Measurements from ENCODE around the gene NOTCH2NLA.
"Not testable (repeated sequence)": the region's sequence is repeated elsewhere in the genome, so short reads cannot be mapped to it uniquely, and the experiment has no call there.

Gene NOTCH2NLA

GRCh38 chr1:146257992-146258552, 29.3 kb upstream of the NOTCH2NLA start:
- not testable (repeated sequence) for H3K4me1 ChIP-seq (ENCODE audit: control insufficient read depth, insufficient read depth, low read length, unreplicated experiment); H3K4me3 ChIP-seq (ENCODE audit: low read depth, low read length); H3K27ac ChIP-seq (ENCODE audit: low read depth, low read length); H3K27me3 ChIP-seq (ENCODE audit: insufficient read depth, low read length); H3K36me3 ChIP-seq (ENCODE audit: insufficient read depth, low read length); H3K79me2 ChIP-seq (ENCODE audit: control insufficient read depth, insufficient read depth, low read length, unreplicated experiment); H2AFZ ChIP-seq (ENCODE audit: low read length, unreplicated experiment)

GRCh38 chr1:146254569-146255197, 25.9 kb upstream of the NOTCH2NLA start:
- not testable (repeated sequence) for H3K79me2 ChIP-seq (ENCODE audit: control insufficient read depth, insufficient read depth, low read length, unreplicated experiment); H3K4me1 ChIP-seq (ENCODE audit: control insufficient read depth, insufficient read depth, low read length, unreplicated experiment); H3K36me3 ChIP-seq (ENCODE audit: insufficient read depth, low read length); H3K27ac ChIP-seq (ENCODE audit: low read depth, low read length); H3K27me3 ChIP-seq (ENCODE audit: insufficient read depth, low read length); H3K4me3 ChIP-seq (ENCODE audit: low read depth, low read length); H2AFZ ChIP-seq (ENCODE audit: low read length, unreplicated experiment)

GRCh38 chr1:146253249-146253855, 24.5 kb upstream of the NOTCH2NLA start:
- not testable (repeated sequence) for H3K36me3 ChIP-seq (ENCODE audit: insufficient read depth, low read length); H3K4me3 ChIP-seq (ENCODE audit: low read depth, low read length); H3K27ac ChIP-seq (ENCODE audit: low read depth, low read length); H2AFZ ChIP-seq (ENCODE audit: low read length, unreplicated experiment); H3K79me2 ChIP-seq (ENCODE audit: control insufficient read depth, insufficient read depth, low read length, unreplicated experiment); H3K4me1 ChIP-seq (ENCODE audit: control insufficient read depth, insufficient read depth, low read length, unreplicated experiment); H3K27me3 ChIP-seq (ENCODE audit: insufficient read depth, low read length)

GRCh38 chr1:146251523-146251922, 22.7 kb upstream of the NOTCH2NLA start:
- not testable (repeated sequence) for H3K79me2 ChIP-seq (ENCODE audit: control insufficient read depth, insufficient read depth, low read length, unreplicated experiment); H3K27ac ChIP-seq (ENCODE audit: low read depth, low read length); H3K4me1 ChIP-seq (ENCODE audit: control insufficient read depth, insufficient read depth, low read length, unreplicated experiment); H2AFZ ChIP-seq (ENCODE audit: low read length, unreplicated experiment); H3K36me3 ChIP-seq (ENCODE audit: insufficient read depth, low read length); H3K4me3 ChIP-seq (ENCODE audit: low read depth, low read length); H3K27me3 ChIP-seq (ENCODE audit: insufficient read depth, low read length)

- H3K36me3 ChIP-seq (ENCODE audit: insufficient read depth, low read length); H3K27ac ChIP-seq (ENCODE audit: low read depth, low read length); H3K79me2 ChIP-seq (ENCODE audit: control insufficient read depth, insufficient read depth, low read length, unreplicated experiment); H2AFZ ChIP-seq (ENCODE audit: low read length, unreplicated experiment); H3K4me3 ChIP-seq (ENCODE audit: low read depth, low read length); H3K4me1 ChIP-seq (ENCODE audit: control insufficient read depth, insufficient read depth, low read length, unreplicated experiment); H3K27me3 ChIP-seq (ENCODE audit: insufficient read depth, low read length): not testable (repeated sequence)
Observed at GRCh38 chr1:146248643-146249042, 19.8 kb upstream of the NOTCH2NLA start.

GRCh38 chr1:146236626-146237025, 7.8 kb upstream of the NOTCH2NLA start:
- H3K27me3 ChIP-seq (ENCODE audit: insufficient read depth, low read length); H3K4me3 ChIP-seq (ENCODE audit: low read depth, low read length); H3K4me1 ChIP-seq (ENCODE audit: control insufficient read depth, insufficient read depth, low read length, unreplicated experiment); H3K27ac ChIP-seq (ENCODE audit: low read depth, low read length); H2AFZ ChIP-seq (ENCODE audit: low read length, unreplicated experiment); H3K36me3 ChIP-seq (ENCODE audit: insufficient read depth, low read length); H3K79me2 ChIP-seq (ENCODE audit: control insufficient read depth, insufficient read depth, low read length, unreplicated experiment): not testable (repeated sequence)

- not testable (repeated sequence) for H2AFZ ChIP-seq (ENCODE audit: low read length, unreplicated experiment); H3K4me3 ChIP-seq (ENCODE audit: low read depth, low read length); H3K4me1 ChIP-seq (ENCODE audit: control insufficient read depth, insufficient read depth, low read length, unreplicated experiment); H3K79me2 ChIP-seq (ENCODE audit: control insufficient read depth, insufficient read depth, low read length, unreplicated experiment); H3K36me3 ChIP-seq (ENCODE audit: insufficient read depth, low read length); H3K27ac ChIP-seq (ENCODE audit: low read depth, low read length); H3K27me3 ChIP-seq (ENCODE audit: insufficient read depth, low read length)
Observed at GRCh38 chr1:146236026-146236601, 7.3 kb upstream of the NOTCH2NLA start.

- peak overlapping the region; percentile 70; the same call in 1 of the 2 replicates for H3K27ac ChIP-seq (ENCODE audit: low read depth, low read length)
- H3K4me1 ChIP-seq (ENCODE audit: control insufficient read depth, insufficient read depth, low read length, unreplicated experiment); H3K36me3 ChIP-seq (ENCODE audit: insufficient read depth, low read length); H3K27me3 ChIP-seq (ENCODE audit: insufficient read depth, low read length); H2AFZ ChIP-seq (ENCODE audit: low read length, unreplicated experiment); H3K79me2 ChIP-seq (ENCODE audit: control insufficient read depth, insufficient read depth, low read length, unreplicated experiment): not testable (repeated sequence)
- H3K4me3 ChIP-seq (ENCODE audit: low read depth, low read length) = peak overlapping the region; percentile 81
Observed at GRCh38 chr1:146228144-146228682, 608 bp downstream of the NOTCH2NLA start.

GRCh38 chr1:146174531-146174930, 54.3 kb downstream of the NOTCH2NLA start:
- not testable (repeated sequence) for H3K4me3 ChIP-seq (ENCODE audit: low read depth, low read length); H3K79me2 ChIP-seq (ENCODE audit: control insufficient read depth, insufficient read depth, low read length, unreplicated experiment); H3K27me3 ChIP-seq (ENCODE audit: insufficient read depth, low read length); H3K4me1 ChIP-seq (ENCODE audit: control insufficient read depth, insufficient read depth, low read length, unreplicated experiment); H2AFZ ChIP-seq (ENCODE audit: low read length, unreplicated experiment); H3K27ac ChIP-seq (ENCODE audit: low read depth, low read length); H3K36me3 ChIP-seq (ENCODE audit: insufficient read depth, low read length)

- H3K27ac ChIP-seq (ENCODE audit: low read depth, low read length); H3K4me3 ChIP-seq (ENCODE audit: low read depth, low read length); H3K27me3 ChIP-seq (ENCODE audit: insufficient read depth, low read length); H3K36me3 ChIP-seq (ENCODE audit: insufficient read depth, low read length); H3K79me2 ChIP-seq (ENCODE audit: control insufficient read depth, insufficient read depth, low read length, unreplicated experiment); H2AFZ ChIP-seq (ENCODE audit: low read length, unreplicated experiment); H3K4me1 ChIP-seq (ENCODE audit: control insufficient read depth, insufficient read depth, low read length, unreplicated experiment): not testable (repeated sequence)
Observed at GRCh38 chr1:146167740-146168139, 61.1 kb downstream of the NOTCH2NLA start.

GRCh38 chr1:146167273-146167672, 61.5 kb downstream of the NOTCH2NLA start:
- H3K27me3 ChIP-seq (ENCODE audit: insufficient read depth, low read length); H3K4me3 ChIP-seq (ENCODE audit: low read depth, low read length): not testable (repeated sequence)

More at GRCh38 chr1:146167273-146167672, 61.5 kb downstream of the NOTCH2NLA start:
- H3K79me2 ChIP-seq (ENCODE audit: control insufficient read depth, insufficient read depth, low read length, unreplicated experiment); H3K4me1 ChIP-seq (ENCODE audit: control insufficient read depth, insufficient read depth, low read length, unreplicated experiment); H3K36me3 ChIP-seq (ENCODE audit: insufficient read depth, low read length); H2AFZ ChIP-seq (ENCODE audit: low read length, unreplicated experiment); H3K27ac ChIP-seq (ENCODE audit: low read depth, low read length): not testable (repeated sequence)

Measured in ACC112 (cell line).